DMS153 (cell line): ENCODE measurements around the gene TBC1D16.

ENCODE experiments used
- DNase-seq: peaks from one replicate; lab custom pipeline; 2025; lab: John Stamatoyannopoulos, UW

The TBC1D16 gene

GRCh38 chr17:79925242-79925957 is 110.3 kb downstream of the TBC1D16 start:
- no peak for DNase-seq

- DNase-seq, result no peak
Observed at GRCh38 chr17:79924639-79924976, 111.1 kb downstream of the TBC1D16 start.

GRCh38 chr17:79923974-79924638 is 111.6 kb downstream of the TBC1D16 start:
- no peak for DNase-seq

GRCh38 chr17:79922798-79923197 is 112.9 kb downstream of the TBC1D16 start:
- DNase-seq, result no peak

GRCh38 chr17:79922116-79922601 is 113.5 kb downstream of the TBC1D16 start:
- DNase-seq, result no peak

- DNase-seq, result no peak
Observed at GRCh38 chr17:79921411-79922115, 114.1 kb downstream of the TBC1D16 start.

- DNase-seq, result no peak
Observed at GRCh38 chr17:79920751-79921410, 114.8 kb downstream of the TBC1D16 start.

GRCh38 chr17:79919862-79920720 is 115.6 kb downstream of the TBC1D16 start:
- DNase-seq, result no peak

GRCh38 chr17:79919164-79919585 is 116.5 kb downstream of the TBC1D16 start:
- peak; percentile 19 for DNase-seq

- no peak for DNase-seq
Observed at GRCh38 chr17:79918581-79919163, 117.0 kb downstream of the TBC1D16 start.

- DNase-seq, result no peak
Observed at GRCh38 chr17:79917902-79918484, 117.7 kb downstream of the TBC1D16 start.

GRCh38 chr17:79916991-79917901 is 118.4 kb downstream of the TBC1D16 start:
- no peak for DNase-seq

- no peak for DNase-seq
Observed at GRCh38 chr17:79916506-79916905, 119.2 kb downstream of the TBC1D16 start.

- DNase-seq, result no peak
Observed at GRCh38 chr17:79915850-79916430, 119.7 kb downstream of the TBC1D16 start.

GRCh38 chr17:79914813-79915740 is 120.6 kb downstream of the TBC1D16 start:
- no peak for DNase-seq

GRCh38 chr17:79913896-79914812 is 121.5 kb downstream of the TBC1D16 start:
- no peak for DNase-seq

- DNase-seq, result no peak
Observed at GRCh38 chr17:79913451-79913850, 122.2 kb downstream of the TBC1D16 start.
